ENCODE measurements around the gene RNF141.

Gene RNF141

GRCh38 chr11:10561947-10562346 lies 21.0 kb upstream of the RNF141 start:
- in situ Hi-C loops (cut with HindIII; ENCODE audit: low sequenced_read_pairs) = no loop called here

- in situ Hi-C loops (cut with HindIII; ENCODE audit: low sequenced_read_pairs) = no loop called here
Observed at GRCh38 chr11:10561043-10561818, 20.2 kb upstream of the RNF141 start.

- in situ Hi-C loops (cut with HindIII; ENCODE audit: low sequenced_read_pairs) = no loop called here
Observed at GRCh38 chr11:10558288-10558687, 17.3 kb upstream of the RNF141 start.

- in situ Hi-C loops (cut with HindIII; ENCODE audit: low sequenced_read_pairs) = no loop called here
Observed at GRCh38 chr11:10556590-10556989, 15.6 kb upstream of the RNF141 start.

GRCh38 chr11:10551845-10552352 lies 10.9 kb upstream of the RNF141 start:
- in situ Hi-C loops (cut with HindIII; ENCODE audit: low sequenced_read_pairs) = no loop called here

- in situ Hi-C loops (cut with HindIII; ENCODE audit: low sequenced_read_pairs) = no loop called here
Observed at GRCh38 chr11:10551290-10551592, 10.3 kb upstream of the RNF141 start.

GRCh38 chr11:10550503-10551289 lies 9.7 kb upstream of the RNF141 start:
- in situ Hi-C loops (cut with HindIII; ENCODE audit: low sequenced_read_pairs) = no loop called here

- in situ Hi-C loops (cut with HindIII; ENCODE audit: low sequenced_read_pairs) = loop anchor here (5.0 kb wide), 1 partner anchor 63 kb away; no protein-coding TSS in a partner anchor
Observed at GRCh38 chr11:10544491-10545465, 3.8 kb upstream of the RNF141 start.

- in situ Hi-C loops (cut with HindIII; ENCODE audit: low sequenced_read_pairs) = loop anchor here (5.0 kb wide), 1 partner anchor 64 kb away; no protein-coding TSS in a partner anchor
Observed at GRCh38 chr11:10543782-10544181, 2.8 kb upstream of the RNF141 start.

- in situ Hi-C loops (cut with HindIII; ENCODE audit: low sequenced_read_pairs) = loop anchor here (5.0 kb wide), 1 partner anchor 65 kb away; no protein-coding TSS in a partner anchor
Observed at GRCh38 chr11:10542776-10543175, 1.8 kb upstream of the RNF141 start.

GRCh38 chr11:10541561-10541930 lies 559 bp upstream of the RNF141 start:
- in situ Hi-C loops (cut with HindIII; ENCODE audit: low sequenced_read_pairs) = loop anchor here (5.0 kb wide), 1 partner anchor 66 kb away; no protein-coding TSS in a partner anchor

- in situ Hi-C loops (cut with HindIII; ENCODE audit: low sequenced_read_pairs) = loop anchor here (5.0 kb wide), 1 partner anchor 67 kb away; no protein-coding TSS in a partner anchor
Observed at GRCh38 chr11:10540546-10540914, 457 bp downstream of the RNF141 start.

- in situ Hi-C loops (cut with HindIII; ENCODE audit: low sequenced_read_pairs) = no loop called here
Observed at GRCh38 chr11:10539339-10539738, 1.6 kb downstream of the RNF141 start.

- in situ Hi-C loops (cut with HindIII; ENCODE audit: low sequenced_read_pairs) = no loop called here
Observed at GRCh38 chr11:10538924-10539323, 2.1 kb downstream of the RNF141 start.

GRCh38 chr11:10537600-10537999 lies 3.4 kb downstream of the RNF141 start:
- in situ Hi-C loops (cut with HindIII; ENCODE audit: low sequenced_read_pairs) = no loop called here

GRCh38 chr11:10534316-10534715 lies 6.7 kb downstream of the RNF141 start:
- in situ Hi-C loops (cut with HindIII; ENCODE audit: low sequenced_read_pairs) = no loop called here

- in situ Hi-C loops (cut with HindIII; ENCODE audit: low sequenced_read_pairs) = no loop called here
Observed at GRCh38 chr11:10533323-10533722, 7.7 kb downstream of the RNF141 start.

GRCh38 chr11:10532526-10532925 lies 8.5 kb downstream of the RNF141 start:
- in situ Hi-C loops (cut with HindIII; ENCODE audit: low sequenced_read_pairs) = no loop called here

GRCh38 chr11:10529279-10529678 lies 11.7 kb downstream of the RNF141 start:
- in situ Hi-C loops (cut with HindIII; ENCODE audit: low sequenced_read_pairs) = no loop called here

- in situ Hi-C loops (cut with HindIII; ENCODE audit: low sequenced_read_pairs) = no loop called here
Observed at GRCh38 chr11:10528121-10528520, 12.9 kb downstream of the RNF141 start.
